Effector CD8-positive, alpha-beta T cell (primary cell): ENCODE data around the gene NDUFAF5.

ENCODE experiments used
- DNase-seq: peaks from one replicate; lab custom pipeline; 2025; lab: John Stamatoyannopoulos, UW

The NDUFAF5 gene

GRCh38 chr20:13777171-13777601 lies 7.6 kb upstream of the NDUFAF5 start:
- no peak for DNase-seq

- DNase-seq: no peak
Measured at GRCh38 chr20:13778827-13779226, 6.0 kb upstream of the NDUFAF5 start.

- no peak for DNase-seq
Measured at GRCh38 chr20:13783528-13783927, 1.3 kb upstream of the NDUFAF5 start.

- no peak for DNase-seq
Measured at GRCh38 chr20:13784271-13784892, 446 bp upstream of the NDUFAF5 start.

- DNase-seq: no peak
Measured at GRCh38 chr20:13786143-13786828, 1.5 kb downstream of the NDUFAF5 start.

GRCh38 chr20:13788167-13788834 lies 3.5 kb downstream of the NDUFAF5 start:
- no peak for DNase-seq

- DNase-seq: no peak
Measured at GRCh38 chr20:13790708-13791107, 5.9 kb downstream of the NDUFAF5 start.

- DNase-seq: no peak
Measured at GRCh38 chr20:13791540-13792459, 7.0 kb downstream of the NDUFAF5 start.

- DNase-seq: no peak
Measured at GRCh38 chr20:13793001-13793400, 8.2 kb downstream of the NDUFAF5 start.

- DNase-seq: no peak
Measured at GRCh38 chr20:13794667-13795066, 9.8 kb downstream of the NDUFAF5 start.

- no peak for DNase-seq
Measured at GRCh38 chr20:13799040-13799439, 14.2 kb downstream of the NDUFAF5 start.

- no peak for DNase-seq
Measured at GRCh38 chr20:13799974-13800373, 15.1 kb downstream of the NDUFAF5 start.

- no peak for DNase-seq
Measured at GRCh38 chr20:13800728-13801134, 15.9 kb downstream of the NDUFAF5 start.

- no peak for DNase-seq
Measured at GRCh38 chr20:13809373-13809772, 24.5 kb downstream of the NDUFAF5 start.

- DNase-seq: no peak
Measured at GRCh38 chr20:13809855-13810254, 25.0 kb downstream of the NDUFAF5 start.

- DNase-seq: no peak
Measured at GRCh38 chr20:13810446-13810845, 25.6 kb downstream of the NDUFAF5 start.

- DNase-seq: no peak
Measured at GRCh38 chr20:13813910-13814309, 29.1 kb downstream of the NDUFAF5 start.

- DNase-seq: no peak
Measured at GRCh38 chr20:13814672-13815071, 29.8 kb downstream of the NDUFAF5 start.

GRCh38 chr20:13816757-13817156 lies 31.9 kb downstream of the NDUFAF5 start:
- DNase-seq: no peak

GRCh38 chr20:13817342-13817741 lies 32.5 kb downstream of the NDUFAF5 start:
- DNase-seq: no peak

- no peak for DNase-seq
Measured at GRCh38 chr20:13819885-13820645, 35.2 kb downstream of the NDUFAF5 start.
